GM12878 (cell line): ENCODE results near the gene NUP35.

Source experiments
- CHD4 ChIP-seq: fragments of 200-600 bp; sonication (generic); IDR thresholded peaks from 2 replicates; pipeline ENCODE4 v1.6.1; 2016; ENCODE audit warnings: mild to moderate bottlenecking
- MTA2 ChIP-seq: fragments of 450-650 bp; IDR thresholded peaks from 2 replicates; pipeline ENCODE4 v1.6.1; 2016; ENCODE audit warnings: low read depth, mild to moderate bottlenecking, moderate library complexity
- POLR2A ChIP-seq: IDR thresholded peaks from 2 replicates; pipeline ENCODE4 v1.6.1; 2011; ENCODE audit warnings: low read depth, mild to moderate bottlenecking, low read length
- SREBF2 ChIP-seq: IDR thresholded peaks from 2 replicates; pipeline ENCODE4 v1.6.1; 2012; ENCODE audit warnings: mild to moderate bottlenecking, low read length
- SUPT20H ChIP-seq: IDR thresholded peaks from 2 replicates; pipeline ENCODE4 v1.6.1; 2011; ENCODE audit warnings: low read depth, mild to moderate bottlenecking, low read length, moderate library complexity, borderline replicate concordance; ENCODE audit not compliant: control insufficient read depth
- YY1 ChIP-seq: IDR thresholded peaks from 2 replicates; pipeline ENCODE4 v1.6.1; 2011; ENCODE audit warnings: low read depth, mild to moderate bottlenecking, low read length
- ZZZ3 ChIP-seq: IDR thresholded peaks from 2 replicates; pipeline ENCODE4 v1.6.1; 2011; ENCODE audit warnings: low read depth; ENCODE audit not compliant: control insufficient read depth, insufficient read length
- TF ChIP-seq, protein P1 (sequence below): fragments of 150-350 bp; IDR thresholded peaks from 2 replicates; pipeline ENCODE4 v1.6.1; 2016; ENCODE audit warnings: low read depth, low read length
- TF ChIP-seq, protein P2 (sequence below): IDR thresholded peaks from 2 replicates; pipeline ENCODE4 v1.6.1; 2011; ENCODE audit warnings: borderline replicate concordance, low read depth, mild to moderate bottlenecking, moderate library complexity, low read length; ENCODE audit not compliant: insufficient read depth, poor library complexity, severe bottlenecking
- TF ChIP-seq, protein P3 (sequence below): fragments of 450-650 bp; IDR thresholded peaks from 2 replicates; pipeline ENCODE4 v1.6.1; 2014; ENCODE audit warnings: mild to moderate bottlenecking
- TF ChIP-seq, protein P4 (sequence below), 3 experiments: IDR thresholded peaks in 2 of 3; conservative IDR thresholded peaks in 1 of 3; 2 replicates each; pipeline ENCODE4 v1.5.1; 2011; ENCODE audit warnings: low read depth in 3 of 3, low read length in 3 of 3, mild to moderate bottlenecking in 3 of 3, control low read depth in 2 of 3, moderate library complexity in 2 of 3, inconsistent platforms in 1 of 3, mixed read lengths in 1 of 3; ENCODE audit not compliant: control insufficient read depth in 2 of 3, insufficient read depth in 1 of 3; ENCODE audit errors: extremely low read depth in 1 of 3
- TF ChIP-seq, protein P5 (sequence below): IDR thresholded peaks from 2 replicates; pipeline ENCODE4 v1.6.1; 2012; ENCODE audit warnings: low read depth, low read length, improper control_type of control experiment
- TF ChIP-seq, protein P6 (sequence below): fragments of 450-650 bp; formaldehyde crosslinking; IDR thresholded peaks from 2 replicates; pipeline ENCODE4 v1.5.0; 2022; ENCODE audit warnings: mild to moderate bottlenecking, missing genetic modification characterization
- TF ChIP-seq, protein P7 (sequence below): fragments of 450-650 bp; IDR thresholded peaks from 2 replicates; pipeline ENCODE4 v1.6.1; 2017; ENCODE audit warnings: mild to moderate bottlenecking, moderate library complexity

DNA sequence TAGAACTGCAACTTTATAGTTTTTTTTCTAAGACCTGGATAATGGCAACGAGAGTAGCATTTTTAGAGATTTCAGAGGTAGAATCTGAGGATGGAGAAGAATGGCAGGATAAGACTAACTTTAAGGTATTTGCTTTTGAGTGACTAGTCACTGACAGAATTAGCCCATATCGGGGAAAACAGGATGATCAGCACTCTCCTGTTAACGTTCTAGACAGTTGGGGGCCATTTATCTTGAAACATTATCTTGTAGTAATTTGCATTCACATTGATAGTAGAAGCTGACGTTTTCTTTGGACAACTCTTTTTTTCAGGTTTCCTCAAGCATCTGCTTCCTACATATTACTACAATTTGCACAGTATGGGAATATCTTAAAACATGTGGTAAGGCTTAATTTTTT lies 32.9 kb downstream of the NUP35 start:
- TF ChIP-seq ZZZ3 (no peak), SREBF2 (no peak), YY1 (no peak), MTA2 (no peak), SUPT20H (no peak), POLR2A (no peak), CHD4 (no peak)
- TF ChIP-seq, protein P1, sequence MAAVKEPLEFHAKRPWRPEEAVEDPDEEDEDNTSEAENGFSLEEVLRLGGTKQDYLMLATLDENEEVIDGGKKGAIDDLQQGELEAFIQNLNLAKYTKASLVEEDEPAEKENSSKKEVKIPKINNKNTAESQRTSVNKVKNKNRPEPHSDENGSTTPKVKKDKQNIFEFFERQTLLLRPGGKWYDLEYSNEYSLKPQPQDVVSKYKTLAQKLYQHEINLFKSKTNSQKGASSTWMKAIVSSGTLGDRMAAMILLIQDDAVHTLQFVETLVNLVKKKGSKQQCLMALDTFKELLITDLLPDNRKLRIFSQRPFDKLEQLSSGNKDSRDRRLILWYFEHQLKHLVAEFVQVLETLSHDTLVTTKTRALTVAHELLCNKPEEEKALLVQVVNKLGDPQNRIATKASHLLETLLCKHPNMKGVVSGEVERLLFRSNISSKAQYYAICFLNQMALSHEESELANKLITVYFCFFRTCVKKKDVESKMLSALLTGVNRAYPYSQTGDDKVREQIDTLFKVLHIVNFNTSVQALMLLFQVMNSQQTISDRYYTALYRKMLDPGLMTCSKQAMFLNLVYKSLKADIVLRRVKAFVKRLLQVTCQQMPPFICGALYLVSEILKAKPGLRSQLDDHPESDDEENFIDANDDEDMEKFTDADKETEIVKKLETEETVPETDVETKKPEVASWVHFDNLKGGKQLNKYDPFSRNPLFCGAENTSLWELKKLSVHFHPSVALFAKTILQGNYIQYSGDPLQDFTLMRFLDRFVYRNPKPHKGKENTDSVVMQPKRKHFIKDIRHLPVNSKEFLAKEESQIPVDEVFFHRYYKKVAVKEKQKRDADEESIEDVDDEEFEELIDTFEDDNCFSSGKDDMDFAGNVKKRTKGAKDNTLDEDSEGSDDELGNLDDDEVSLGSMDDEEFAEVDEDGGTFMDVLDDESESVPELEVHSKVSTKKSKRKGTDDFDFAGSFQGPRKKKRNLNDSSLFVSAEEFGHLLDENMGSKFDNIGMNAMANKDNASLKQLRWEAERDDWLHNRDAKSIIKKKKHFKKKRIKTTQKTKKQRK: no peak
- TF ChIP-seq, protein P2, sequence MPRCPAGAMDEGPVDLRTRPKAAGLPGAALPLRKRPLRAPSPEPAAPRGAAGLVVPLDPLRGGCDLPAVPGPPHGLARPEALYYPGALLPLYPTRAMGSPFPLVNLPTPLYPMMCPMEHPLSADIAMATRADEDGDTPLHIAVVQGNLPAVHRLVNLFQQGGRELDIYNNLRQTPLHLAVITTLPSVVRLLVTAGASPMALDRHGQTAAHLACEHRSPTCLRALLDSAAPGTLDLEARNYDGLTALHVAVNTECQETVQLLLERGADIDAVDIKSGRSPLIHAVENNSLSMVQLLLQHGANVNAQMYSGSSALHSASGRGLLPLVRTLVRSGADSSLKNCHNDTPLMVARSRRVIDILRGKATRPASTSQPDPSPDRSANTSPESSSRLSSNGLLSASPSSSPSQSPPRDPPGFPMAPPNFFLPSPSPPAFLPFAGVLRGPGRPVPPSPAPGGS: no peak
- TF ChIP-seq, protein P3, sequence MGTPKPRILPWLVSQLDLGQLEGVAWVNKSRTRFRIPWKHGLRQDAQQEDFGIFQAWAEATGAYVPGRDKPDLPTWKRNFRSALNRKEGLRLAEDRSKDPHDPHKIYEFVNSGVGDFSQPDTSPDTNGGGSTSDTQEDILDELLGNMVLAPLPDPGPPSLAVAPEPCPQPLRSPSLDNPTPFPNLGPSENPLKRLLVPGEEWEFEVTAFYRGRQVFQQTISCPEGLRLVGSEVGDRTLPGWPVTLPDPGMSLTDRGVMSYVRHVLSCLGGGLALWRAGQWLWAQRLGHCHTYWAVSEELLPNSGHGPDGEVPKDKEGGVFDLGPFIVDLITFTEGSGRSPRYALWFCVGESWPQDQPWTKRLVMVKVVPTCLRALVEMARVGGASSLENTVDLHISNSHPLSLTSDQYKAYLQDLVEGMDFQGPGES: no peak
- TF ChIP-seq, protein P4, sequence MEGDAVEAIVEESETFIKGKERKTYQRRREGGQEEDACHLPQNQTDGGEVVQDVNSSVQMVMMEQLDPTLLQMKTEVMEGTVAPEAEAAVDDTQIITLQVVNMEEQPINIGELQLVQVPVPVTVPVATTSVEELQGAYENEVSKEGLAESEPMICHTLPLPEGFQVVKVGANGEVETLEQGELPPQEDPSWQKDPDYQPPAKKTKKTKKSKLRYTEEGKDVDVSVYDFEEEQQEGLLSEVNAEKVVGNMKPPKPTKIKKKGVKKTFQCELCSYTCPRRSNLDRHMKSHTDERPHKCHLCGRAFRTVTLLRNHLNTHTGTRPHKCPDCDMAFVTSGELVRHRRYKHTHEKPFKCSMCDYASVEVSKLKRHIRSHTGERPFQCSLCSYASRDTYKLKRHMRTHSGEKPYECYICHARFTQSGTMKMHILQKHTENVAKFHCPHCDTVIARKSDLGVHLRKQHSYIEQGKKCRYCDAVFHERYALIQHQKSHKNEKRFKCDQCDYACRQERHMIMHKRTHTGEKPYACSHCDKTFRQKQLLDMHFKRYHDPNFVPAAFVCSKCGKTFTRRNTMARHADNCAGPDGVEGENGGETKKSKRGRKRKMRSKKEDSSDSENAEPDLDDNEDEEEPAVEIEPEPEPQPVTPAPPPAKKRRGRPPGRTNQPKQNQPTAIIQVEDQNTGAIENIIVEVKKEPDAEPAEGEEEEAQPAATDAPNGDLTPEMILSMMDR (IDR thresholded peaks at IDR 0.05 in 2 of 3, conservative IDR thresholded peaks at IDR 0.05 in 1 of 3; ENCODE audit: control insufficient read depth in 2 of 3, extremely low read depth in 1 of 3, insufficient read depth in 1 of 3, low read depth in 3 of 3, low read length in 3 of 3): no peak
- TF ChIP-seq, protein P5, sequence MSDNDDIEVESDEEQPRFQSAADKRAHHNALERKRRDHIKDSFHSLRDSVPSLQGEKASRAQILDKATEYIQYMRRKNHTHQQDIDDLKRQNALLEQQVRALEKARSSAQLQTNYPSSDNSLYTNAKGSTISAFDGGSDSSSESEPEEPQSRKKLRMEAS: no peak
- TF ChIP-seq, protein P6, sequence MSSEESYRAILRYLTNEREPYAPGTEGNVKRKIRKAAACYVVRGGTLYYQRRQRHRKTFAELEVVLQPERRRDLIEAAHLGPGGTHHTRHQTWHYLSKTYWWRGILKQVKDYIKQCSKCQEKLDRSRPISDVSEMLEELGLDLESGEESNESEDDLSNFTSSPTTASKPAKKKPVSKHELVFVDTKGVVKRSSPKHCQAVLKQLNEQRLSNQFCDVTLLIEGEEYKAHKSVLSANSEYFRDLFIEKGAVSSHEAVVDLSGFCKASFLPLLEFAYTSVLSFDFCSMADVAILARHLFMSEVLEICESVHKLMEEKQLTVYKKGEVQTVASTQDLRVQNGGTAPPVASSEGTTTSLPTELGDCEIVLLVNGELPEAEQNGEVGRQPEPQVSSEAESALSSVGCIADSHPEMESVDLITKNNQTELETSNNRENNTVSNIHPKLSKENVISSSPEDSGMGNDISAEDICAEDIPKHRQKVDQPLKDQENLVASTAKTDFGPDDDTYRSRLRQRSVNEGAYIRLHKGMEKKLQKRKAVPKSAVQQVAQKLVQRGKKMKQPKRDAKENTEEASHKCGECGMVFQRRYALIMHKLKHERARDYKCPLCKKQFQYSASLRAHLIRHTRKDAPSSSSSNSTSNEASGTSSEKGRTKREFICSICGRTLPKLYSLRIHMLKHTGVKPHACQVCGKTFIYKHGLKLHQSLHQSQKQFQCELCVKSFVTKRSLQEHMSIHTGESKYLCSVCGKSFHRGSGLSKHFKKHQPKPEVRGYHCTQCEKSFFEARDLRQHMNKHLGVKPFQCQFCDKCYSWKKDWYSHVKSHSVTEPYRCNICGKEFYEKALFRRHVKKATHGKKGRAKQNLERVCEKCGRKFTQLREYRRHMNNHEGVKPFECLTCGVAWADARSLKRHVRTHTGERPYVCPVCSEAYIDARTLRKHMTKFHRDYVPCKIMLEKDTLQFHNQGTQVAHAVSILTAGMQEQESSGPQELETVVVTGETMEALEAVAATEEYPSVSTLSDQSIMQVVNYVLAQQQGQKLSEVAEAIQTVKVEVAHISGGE (CRISPR knock-in tag): no peak
- TF ChIP-seq, protein P7, sequence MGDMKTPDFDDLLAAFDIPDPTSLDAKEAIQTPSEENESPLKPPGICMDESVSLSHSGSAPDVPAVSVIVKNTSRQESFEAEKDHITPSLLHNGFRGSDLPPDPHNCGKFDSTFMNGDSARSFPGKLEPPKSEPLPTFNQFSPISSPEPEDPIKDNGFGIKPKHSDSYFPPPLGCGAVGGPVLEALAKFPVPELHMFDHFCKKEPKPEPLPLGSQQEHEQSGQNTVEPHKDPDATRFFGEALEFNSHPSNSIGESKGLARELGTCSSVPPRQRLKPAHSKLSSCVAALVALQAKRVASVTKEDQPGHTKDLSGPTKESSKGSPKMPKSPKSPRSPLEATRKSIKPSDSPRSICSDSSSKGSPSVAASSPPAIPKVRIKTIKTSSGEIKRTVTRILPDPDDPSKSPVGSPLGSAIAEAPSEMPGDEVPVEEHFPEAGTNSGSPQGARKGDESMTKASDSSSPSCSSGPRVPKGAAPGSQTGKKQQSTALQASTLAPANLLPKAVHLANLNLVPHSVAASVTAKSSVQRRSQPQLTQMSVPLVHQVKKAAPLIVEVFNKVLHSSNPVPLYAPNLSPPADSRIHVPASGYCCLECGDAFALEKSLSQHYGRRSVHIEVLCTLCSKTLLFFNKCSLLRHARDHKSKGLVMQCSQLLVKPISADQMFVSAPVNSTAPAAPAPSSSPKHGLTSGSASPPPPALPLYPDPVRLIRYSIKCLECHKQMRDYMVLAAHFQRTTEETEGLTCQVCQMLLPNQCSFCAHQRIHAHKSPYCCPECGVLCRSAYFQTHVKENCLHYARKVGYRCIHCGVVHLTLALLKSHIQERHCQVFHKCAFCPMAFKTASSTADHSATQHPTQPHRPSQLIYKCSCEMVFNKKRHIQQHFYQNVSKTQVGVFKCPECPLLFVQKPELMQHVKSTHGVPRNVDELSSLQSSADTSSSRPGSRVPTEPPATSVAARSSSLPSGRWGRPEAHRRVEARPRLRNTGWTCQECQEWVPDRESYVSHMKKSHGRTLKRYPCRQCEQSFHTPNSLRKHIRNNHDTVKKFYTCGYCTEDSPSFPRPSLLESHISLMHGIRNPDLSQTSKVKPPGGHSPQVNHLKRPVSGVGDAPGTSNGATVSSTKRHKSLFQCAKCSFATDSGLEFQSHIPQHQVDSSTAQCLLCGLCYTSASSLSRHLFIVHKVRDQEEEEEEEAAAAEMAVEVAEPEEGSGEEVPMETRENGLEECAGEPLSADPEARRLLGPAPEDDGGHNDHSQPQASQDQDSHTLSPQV: no peak
